Measurements from ENCODE around the gene NBEAL1.
"Not testable (repeated sequence)": the region's sequence is repeated elsewhere in the genome, so short reads cannot be mapped to it uniquely, and the experiment has no call there.

The NBEAL1 gene

DNA sequence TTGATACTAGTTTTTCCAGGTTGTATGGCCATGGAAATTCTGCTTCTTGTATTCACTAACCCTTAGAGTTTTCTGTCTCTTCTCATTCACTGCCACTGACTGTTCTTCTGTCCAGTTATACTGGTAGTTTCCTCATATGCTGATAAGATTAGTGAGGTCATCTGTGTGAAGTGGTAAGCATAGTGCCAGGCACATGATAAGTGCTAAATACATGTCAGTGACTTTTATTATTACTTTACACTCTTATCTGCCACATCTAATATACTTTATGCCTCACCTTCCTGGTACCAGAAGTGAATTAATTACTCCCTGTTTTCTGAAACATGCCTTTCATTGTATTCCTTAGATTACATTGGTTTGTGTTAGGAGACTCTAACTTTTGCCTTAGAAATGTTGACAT, 91.3 kb downstream of the NBEAL1 start:
- no peak overlapping the region for H3K4me3 ChIP-seq (replicated peaks; ENCODE audit: low read depth, low read length)

DNA sequence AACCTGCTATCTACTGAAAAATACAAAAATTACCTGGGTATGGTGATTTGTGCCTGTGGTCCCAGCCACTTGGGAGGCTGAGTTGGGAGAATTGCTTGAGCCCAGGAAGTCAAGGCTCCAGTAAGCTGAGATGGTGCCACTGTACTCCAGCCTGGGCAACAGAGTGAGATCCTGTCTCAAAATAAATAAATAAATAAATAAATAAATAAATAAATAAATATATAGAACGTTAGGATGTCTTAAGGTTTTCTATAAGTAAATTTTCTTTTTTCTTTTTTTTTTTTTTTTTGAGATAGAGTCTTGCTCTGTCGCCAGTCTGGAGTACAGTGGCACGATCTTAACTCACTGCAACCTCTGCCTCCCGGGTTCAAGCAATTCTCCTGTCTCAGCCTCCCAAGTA, 95.8 kb downstream of the NBEAL1 start:
- not testable (repeated sequence) for H3K27me3 ChIP-seq (replicated peaks; ENCODE audit: control insufficient read depth, insufficient read depth, low read length); H3K36me3 ChIP-seq (ENCODE audit: control insufficient read depth, insufficient read depth, low read length)

More for the DNA sequence above, 91.3 kb downstream of the NBEAL1 start:
- Histone ChIP-seq H3K36me3 (ENCODE audit: control insufficient read depth, insufficient read depth, low read length) (no peaks in the 10 kb centered on the region), H3K27me3 (replicated peaks; ENCODE audit: control insufficient read depth, insufficient read depth, low read length) (no peaks in the 10 kb centered on the region)
- no peak for DNase-seq (ENCODE audit: extremely low read depth, insufficient read length)
- TF ChIP-seq, protein P1, sequence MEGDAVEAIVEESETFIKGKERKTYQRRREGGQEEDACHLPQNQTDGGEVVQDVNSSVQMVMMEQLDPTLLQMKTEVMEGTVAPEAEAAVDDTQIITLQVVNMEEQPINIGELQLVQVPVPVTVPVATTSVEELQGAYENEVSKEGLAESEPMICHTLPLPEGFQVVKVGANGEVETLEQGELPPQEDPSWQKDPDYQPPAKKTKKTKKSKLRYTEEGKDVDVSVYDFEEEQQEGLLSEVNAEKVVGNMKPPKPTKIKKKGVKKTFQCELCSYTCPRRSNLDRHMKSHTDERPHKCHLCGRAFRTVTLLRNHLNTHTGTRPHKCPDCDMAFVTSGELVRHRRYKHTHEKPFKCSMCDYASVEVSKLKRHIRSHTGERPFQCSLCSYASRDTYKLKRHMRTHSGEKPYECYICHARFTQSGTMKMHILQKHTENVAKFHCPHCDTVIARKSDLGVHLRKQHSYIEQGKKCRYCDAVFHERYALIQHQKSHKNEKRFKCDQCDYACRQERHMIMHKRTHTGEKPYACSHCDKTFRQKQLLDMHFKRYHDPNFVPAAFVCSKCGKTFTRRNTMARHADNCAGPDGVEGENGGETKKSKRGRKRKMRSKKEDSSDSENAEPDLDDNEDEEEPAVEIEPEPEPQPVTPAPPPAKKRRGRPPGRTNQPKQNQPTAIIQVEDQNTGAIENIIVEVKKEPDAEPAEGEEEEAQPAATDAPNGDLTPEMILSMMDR (IDR thresholded peaks at IDR 0.05; ENCODE audit: insufficient read depth, low read length, poor library complexity, severe bottlenecking), result no peak

DNA sequence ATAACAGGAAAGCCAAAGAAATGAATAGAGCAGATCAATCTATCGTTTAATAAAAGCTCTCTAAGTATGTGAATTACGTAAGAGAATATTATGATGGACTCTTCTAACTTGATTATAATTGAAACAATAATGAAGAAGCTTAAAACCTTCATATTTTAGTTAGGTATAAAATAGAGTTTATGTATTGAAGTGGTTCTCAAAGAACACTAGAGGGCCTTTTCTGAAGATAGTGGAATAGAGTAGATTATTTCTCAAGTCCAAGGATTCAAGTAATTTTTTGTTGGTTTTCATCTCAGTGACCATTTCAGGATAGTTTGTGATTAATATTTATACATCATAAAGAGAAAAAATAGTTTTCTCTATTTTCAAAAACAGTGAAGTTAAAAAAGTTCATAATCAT, 97.7 kb downstream of the NBEAL1 start:
- no peaks in the 10 kb centered on the region for H3K27me3 ChIP-seq (replicated peaks; ENCODE audit: control insufficient read depth, insufficient read depth, low read length)
- TF ChIP-seq, protein P1 (IDR thresholded peaks at IDR 0.05; ENCODE audit: insufficient read depth, low read length, poor library complexity, severe bottlenecking), result no peak
- H3K36me3 ChIP-seq (ENCODE audit: control insufficient read depth, insufficient read depth, low read length), result no peaks in the 10 kb centered on the region
- no peak for DNase-seq (ENCODE audit: extremely low read depth, insufficient read length)
- H3K4me3 ChIP-seq (replicated peaks; ENCODE audit: low read depth, low read length), result no peak overlapping the region

More for the DNA sequence above, 95.8 kb downstream of the NBEAL1 start:
- H3K4me3 ChIP-seq (replicated peaks; ENCODE audit: low read depth, low read length); DNase-seq (ENCODE audit: extremely low read depth, insufficient read length): not testable (repeated sequence)

DNA sequence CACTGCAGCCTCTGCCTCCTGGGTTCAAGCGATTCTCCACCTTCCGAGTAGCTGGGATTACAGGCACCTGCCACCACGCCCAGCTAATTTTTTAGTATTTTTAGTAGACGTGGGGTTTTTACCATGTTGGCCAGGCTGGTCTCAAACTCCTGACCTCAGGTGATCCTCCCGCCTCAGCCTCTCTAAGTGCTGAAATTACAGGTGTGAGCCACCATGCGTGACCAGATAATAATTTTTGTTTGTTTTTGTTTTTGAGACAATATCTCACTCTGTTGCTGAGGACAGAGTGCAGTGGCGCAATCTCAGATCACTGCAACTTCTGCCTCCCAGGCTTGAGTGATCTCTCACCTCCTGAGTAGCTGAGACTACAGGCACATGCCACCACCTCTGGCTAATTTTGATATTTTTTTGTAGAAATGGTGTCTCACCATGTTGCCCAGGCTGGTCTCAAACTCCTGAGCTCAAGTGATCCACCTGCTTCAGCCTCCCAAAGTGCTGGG, 100.6 kb downstream of the NBEAL1 start:
- not testable (repeated sequence) for H3K27me3 ChIP-seq (replicated peaks; ENCODE audit: control insufficient read depth, insufficient read depth, low read length); DNase-seq (ENCODE audit: extremely low read depth, insufficient read length); H3K36me3 ChIP-seq (ENCODE audit: control insufficient read depth, insufficient read depth, low read length); H3K4me3 ChIP-seq (replicated peaks; ENCODE audit: low read depth, low read length)

DNA sequence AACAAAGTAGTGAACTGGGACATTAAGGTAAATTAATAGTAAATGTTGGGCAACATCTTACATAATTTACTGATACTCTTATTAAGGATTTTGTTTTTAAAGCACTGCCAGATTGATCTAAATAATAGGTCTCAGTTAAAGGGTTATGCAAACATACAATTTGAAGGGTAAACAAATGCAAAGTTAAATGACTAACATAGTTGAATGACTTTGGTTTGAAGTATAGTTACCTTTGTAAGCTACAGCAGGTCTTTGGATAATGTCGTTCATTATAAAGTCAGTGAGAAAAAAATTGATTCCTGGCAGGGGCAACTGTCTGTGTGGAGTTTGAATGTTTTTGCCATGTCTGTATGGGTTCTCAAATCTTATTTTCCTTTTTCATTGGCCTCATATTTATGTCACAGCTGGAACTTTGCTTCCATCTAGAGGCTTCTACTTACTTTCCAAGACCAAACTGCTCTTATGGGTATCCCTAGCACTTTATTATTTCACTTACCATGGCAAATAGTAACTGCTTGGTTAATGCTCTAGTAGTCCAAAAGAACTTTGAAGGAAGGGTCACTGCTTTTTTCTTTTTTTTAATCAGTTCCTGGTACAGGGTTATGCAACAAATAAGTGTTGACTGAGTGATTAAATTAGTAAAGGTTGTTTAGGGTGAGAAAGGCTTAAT, 107.8 kb downstream of the NBEAL1 start:
- Histone ChIP-seq H3K4me3 (replicated peaks; ENCODE audit: low read depth, low read length) (no peak overlapping the region), H3K27me3 (replicated peaks; ENCODE audit: control insufficient read depth, insufficient read depth, low read length) (no peaks in the 10 kb centered on the region), H3K36me3 (ENCODE audit: control insufficient read depth, insufficient read depth, low read length) (no peaks in the 10 kb centered on the region)
- TF ChIP-seq, protein P1 (IDR thresholded peaks at IDR 0.05; ENCODE audit: insufficient read depth, low read length, poor library complexity, severe bottlenecking), result no peak
- no peak for DNase-seq (ENCODE audit: extremely low read depth, insufficient read length)

DNA sequence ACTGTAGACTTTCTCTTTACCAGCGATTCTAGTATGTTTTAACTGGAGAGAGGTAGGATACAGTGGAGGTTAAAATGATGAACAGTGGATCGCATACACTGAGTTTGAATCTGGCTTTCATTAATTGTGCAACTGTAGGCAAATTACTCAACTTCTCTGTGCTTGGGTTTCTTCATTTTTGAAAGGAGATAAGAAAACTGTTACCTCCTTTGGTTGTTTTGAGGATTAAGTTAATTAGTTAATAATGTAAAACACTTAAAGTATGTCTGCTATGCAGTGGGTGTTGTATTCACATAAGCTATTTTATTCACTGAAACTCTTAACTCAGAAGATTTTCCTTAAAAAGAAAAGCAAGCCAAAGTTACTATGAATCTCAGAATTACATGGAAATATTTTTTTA, 112.3 kb downstream of the NBEAL1 start:
- TF ChIP-seq, protein P1 (IDR thresholded peaks at IDR 0.05; ENCODE audit: insufficient read depth, low read length, poor library complexity, severe bottlenecking), result no peak
- DNase-seq (ENCODE audit: extremely low read depth, insufficient read length), result no peak
- H3K4me3 ChIP-seq (replicated peaks; ENCODE audit: low read depth, low read length), result no peak overlapping the region
- H3K27me3 ChIP-seq (replicated peaks; ENCODE audit: control insufficient read depth, insufficient read depth, low read length), result no peaks in the 10 kb centered on the region
- no peaks in the 10 kb centered on the region for H3K36me3 ChIP-seq (ENCODE audit: control insufficient read depth, insufficient read depth, low read length)

DNA sequence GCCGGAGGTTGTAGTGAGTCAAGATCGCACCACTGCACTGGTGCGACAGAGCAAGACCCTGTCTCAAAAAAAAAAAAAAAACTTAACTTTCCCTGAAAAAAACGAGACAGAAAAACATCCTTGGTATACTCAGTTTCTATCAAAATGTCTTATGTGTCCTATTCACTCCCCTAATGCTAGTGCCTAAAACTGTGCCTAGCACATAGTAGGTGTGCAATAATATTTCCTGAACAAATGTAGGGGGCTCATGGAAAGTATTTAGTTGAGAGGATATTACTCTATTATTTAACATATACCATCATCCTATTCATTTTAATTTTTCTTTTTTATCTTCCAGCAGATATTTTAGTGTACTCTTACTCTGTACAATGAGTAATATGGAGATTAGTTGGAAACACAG, 120.4 kb downstream of the NBEAL1 start:
- Histone ChIP-seq H3K27me3 (replicated peaks; ENCODE audit: control insufficient read depth, insufficient read depth, low read length) (no peaks in the 10 kb centered on the region), H3K36me3 (ENCODE audit: control insufficient read depth, insufficient read depth, low read length) (no peaks in the 10 kb centered on the region; the same call in 1 of the 2 replicates), H3K4me3 (replicated peaks; ENCODE audit: low read depth, low read length) (no peak overlapping the region)
- TF ChIP-seq, protein P1 (IDR thresholded peaks at IDR 0.05; ENCODE audit: insufficient read depth, low read length, poor library complexity, severe bottlenecking), result no peak
- DNase-seq (ENCODE audit: extremely low read depth, insufficient read length), result no peak

Data from GM06990 (cell line).